Natural killer cell treated with Interleukin-12 subunit alpha and Interleukin-12 subunit beta and Interleukin-15 and Interleukin-18, amount 100 ng/mL, for 72 hours (primary cell): ENCODE measurements around the gene HDGFL2. TPM values are rescaled to one million over a fixed set of nuclear protein-coding genes. Genes with fewer than 3 reads are reported as not detected.

Experiments used
- ATAC-seq, 2 donors: fragments of 150-1000 bp; cut with Tn5 transposase in 1 of 2; sonication (Bioruptor Pico), chemical (Tn5 transposase) in 1 of 2; 2 replicates each; pipeline ENCODE4 v1.10.0; 2021
- DNase-seq: peaks from one replicate; pipeline ENCODE4 v3.0.0; 2022; ENCODE audit warnings: low spot score
- H3K27ac Mint-ChIP-seq, 2 donors: 1 replicate in 1 of 2; 2 replicates in 1 of 2; pipeline ENCODE4 v1.8.0; 2022; ENCODE audit warnings: mixed read lengths in 2 of 2, mild to moderate bottlenecking in 1 of 2, moderate library complexity in 1 of 2
- H3K27me3 Mint-ChIP-seq, 2 donors: 1 replicate in 1 of 2; 2 replicates in 1 of 2; pipeline ENCODE4 v1.8.0; 2022; ENCODE audit warnings: mixed read lengths in 2 of 2
- H3K36me3 Mint-ChIP-seq: one replicate; pipeline ENCODE4 v1.8.0; 2022; ENCODE audit warnings: mixed read lengths
- H3K4me1 Mint-ChIP-seq, 2 donors: 1 replicate in 1 of 2; 2 replicates in 1 of 2; pipeline ENCODE4 v1.8.0; 2022; ENCODE audit warnings: low read depth in 2 of 2, mixed read lengths in 2 of 2, mild to moderate bottlenecking in 1 of 2
- H3K4me3 Mint-ChIP-seq: one replicate; pipeline ENCODE4 v1.8.0; 2022; ENCODE audit warnings: mixed read lengths
- H3K9me3 Mint-ChIP-seq: 2 replicates; pipeline ENCODE4 v1.8.0; 2022; ENCODE audit warnings: mixed read lengths
- total RNA-seq, 2 donors: library from RNA; stranded (reverse); gene quantifications; one replicate each; pipeline ENCODE4 v1.2.3, GENCODE V29; 2022

HDGFL2 gene
- total RNA-seq, 2 donors from 2014 or later: 43.3 to 47.6 TPM

- Mint-ChIP-seq H3K4me1 (no peaks in the 10 kb centered on the region), H3K27me3 (no peaks in the 10 kb centered on the region), H3K4me3 (no peak overlapping the region), H3K9me3 (no peaks in the 10 kb centered on the region), H3K27ac (no peak overlapping the region), H3K36me3 (no peaks in the 10 kb centered on the region)
- ATAC-seq: no peak
- DNase-seq: no peak
Observed at GRCh38 chr19:4493104-4493928, 21.2 kb downstream of the HDGFL2 start.

GRCh38 chr19:4493929-4494690, 22.0 kb downstream of the HDGFL2 start:
- no peaks in the 10 kb centered on the region for H3K36me3 Mint-ChIP-seq
- no peak overlapping the region for H3K4me3 Mint-ChIP-seq
- no peaks in the 10 kb centered on the region for H3K9me3 Mint-ChIP-seq
- DNase-seq (no peak), ATAC-seq (no peak)
- H3K27ac Mint-ChIP-seq: no peak overlapping the region
- H3K4me1 Mint-ChIP-seq: no peaks in the 10 kb centered on the region
- no peaks in the 10 kb centered on the region for H3K27me3 Mint-ChIP-seq

DNA sequence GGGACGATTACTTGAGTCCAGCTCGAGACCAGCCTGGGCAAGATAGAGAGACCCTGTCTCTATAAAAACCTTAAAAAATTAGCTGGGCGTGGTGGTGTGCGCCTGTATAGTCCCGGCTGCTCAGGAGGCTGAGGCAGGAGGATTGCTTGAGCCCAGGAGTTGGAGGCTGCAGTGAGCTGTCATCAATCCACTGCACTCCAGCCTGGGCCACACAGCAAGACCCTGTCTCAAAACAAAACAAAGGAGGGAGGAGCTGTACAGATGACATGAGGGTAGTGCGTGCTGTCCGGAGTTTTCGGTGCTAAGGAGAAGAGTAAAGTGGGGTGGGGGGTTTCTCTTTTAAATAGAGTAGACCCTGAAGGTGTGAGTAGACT, 22.6 kb downstream of the HDGFL2 start:
- no peaks in the 10 kb centered on the region for H3K9me3 Mint-ChIP-seq
- no peaks in the 10 kb centered on the region for H3K4me1 Mint-ChIP-seq
- no peaks in the 10 kb centered on the region for H3K36me3 Mint-ChIP-seq

DNA sequence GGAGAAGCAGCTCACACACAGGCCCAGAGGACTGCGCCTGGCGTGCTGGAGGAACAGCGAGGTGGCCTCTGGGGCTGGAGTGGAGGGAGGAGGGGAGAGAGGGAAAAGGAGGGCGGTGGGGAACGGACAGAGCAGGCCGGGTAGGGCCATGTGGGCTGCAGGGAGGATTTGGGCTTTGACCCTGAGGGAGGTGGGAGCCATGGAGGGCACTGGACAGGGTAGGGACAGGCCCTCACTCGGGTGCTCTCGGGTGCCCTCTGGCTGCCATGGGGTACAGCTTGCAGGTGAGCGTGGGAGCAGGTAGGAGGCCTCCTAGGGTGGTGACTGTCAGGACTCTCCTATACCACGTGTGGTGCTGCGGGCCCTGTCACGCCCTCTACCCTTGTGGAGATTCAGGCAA, 23.4 kb downstream of the HDGFL2 start:
- H3K36me3 Mint-ChIP-seq: no peaks in the 10 kb centered on the region
- no peak overlapping the region for H3K4me3 Mint-ChIP-seq
- H3K27ac Mint-ChIP-seq: no peak overlapping the region
- no peaks in the 10 kb centered on the region for H3K27me3 Mint-ChIP-seq
- DNase-seq (no peak), ATAC-seq (peak; percentile 3 to 45)
- no peaks in the 10 kb centered on the region for H3K4me1 Mint-ChIP-seq
- H3K9me3 Mint-ChIP-seq: no peaks in the 10 kb centered on the region

More for the DNA sequence above, 22.6 kb downstream of the HDGFL2 start:
- ATAC-seq (no peak), DNase-seq (no peak)
- no peaks in the 10 kb centered on the region for H3K27me3 Mint-ChIP-seq
- no peak overlapping the region for H3K4me3 Mint-ChIP-seq
- no peak overlapping the region for H3K27ac Mint-ChIP-seq

DNA sequence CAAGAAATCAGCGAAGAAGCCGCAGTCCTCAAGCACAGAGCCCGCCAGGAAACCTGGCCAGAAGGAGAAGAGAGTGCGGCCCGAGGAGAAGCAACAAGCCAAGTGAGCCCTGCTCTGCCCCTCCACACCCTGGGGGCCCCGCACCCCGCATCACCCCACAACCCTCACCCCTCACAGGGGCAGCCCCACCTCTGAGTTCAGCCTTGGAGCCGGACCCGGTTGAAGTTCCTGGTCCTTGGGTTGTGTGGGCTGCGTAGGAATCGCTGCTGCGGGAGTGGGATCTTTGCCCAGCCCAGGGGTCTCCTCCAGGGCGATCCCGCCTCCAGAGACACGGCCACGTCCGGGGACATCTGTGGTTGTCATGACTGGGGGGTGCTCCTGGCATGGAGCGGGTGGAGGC, 24.2 kb downstream of the HDGFL2 start:
- no peak overlapping the region for H3K27ac Mint-ChIP-seq
- no peaks in the 10 kb centered on the region for H3K9me3 Mint-ChIP-seq
- H3K36me3 Mint-ChIP-seq: no peaks in the 10 kb centered on the region
- H3K4me1 Mint-ChIP-seq: no peaks in the 10 kb centered on the region
- DNase-seq: no peak
- H3K27me3 Mint-ChIP-seq: no peaks in the 10 kb centered on the region
- no peak for ATAC-seq
- no peak overlapping the region for H3K4me3 Mint-ChIP-seq

DNA sequence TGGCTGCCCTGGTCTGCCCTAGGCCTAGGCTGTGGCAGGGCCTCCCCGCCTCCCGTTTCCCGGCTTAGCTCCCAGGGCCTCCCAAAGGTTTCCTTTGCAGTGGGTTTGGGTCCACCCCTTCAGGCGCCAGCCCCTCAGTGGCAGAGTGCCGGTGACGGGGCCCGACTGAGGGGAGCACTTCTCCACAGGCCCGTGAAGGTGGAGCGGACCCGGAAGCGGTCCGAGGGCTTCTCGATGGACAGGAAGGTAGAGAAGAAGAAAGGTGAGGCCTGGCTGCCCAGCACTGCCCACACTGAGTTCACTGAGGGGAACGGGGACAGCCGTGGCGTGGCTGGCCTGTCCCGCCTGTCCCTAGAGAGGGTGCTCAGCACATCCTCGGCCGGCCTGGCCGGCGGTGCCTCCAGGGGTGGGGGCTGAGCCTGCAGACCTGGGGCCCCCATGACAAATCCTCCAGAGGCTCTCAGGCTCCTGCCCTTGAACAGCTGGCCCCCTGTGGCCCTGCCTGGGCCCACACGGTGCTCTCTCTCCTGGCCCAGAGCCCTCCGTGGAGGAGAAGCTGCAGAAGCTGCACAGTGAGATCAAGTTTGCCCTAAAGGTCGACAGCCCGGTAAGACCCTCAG, 25.8 kb downstream of the HDGFL2 start:
- Mint-ChIP-seq H3K4me1 (no peaks in the 10 kb centered on the region), H3K4me3 (no peak overlapping the region), H3K27ac (no peak overlapping the region), H3K27me3 (no peaks in the 10 kb centered on the region), H3K36me3 (no peaks in the 10 kb centered on the region), H3K9me3 (no peaks in the 10 kb centered on the region)
- ATAC-seq (no peak), DNase-seq (no peak)

DNA sequence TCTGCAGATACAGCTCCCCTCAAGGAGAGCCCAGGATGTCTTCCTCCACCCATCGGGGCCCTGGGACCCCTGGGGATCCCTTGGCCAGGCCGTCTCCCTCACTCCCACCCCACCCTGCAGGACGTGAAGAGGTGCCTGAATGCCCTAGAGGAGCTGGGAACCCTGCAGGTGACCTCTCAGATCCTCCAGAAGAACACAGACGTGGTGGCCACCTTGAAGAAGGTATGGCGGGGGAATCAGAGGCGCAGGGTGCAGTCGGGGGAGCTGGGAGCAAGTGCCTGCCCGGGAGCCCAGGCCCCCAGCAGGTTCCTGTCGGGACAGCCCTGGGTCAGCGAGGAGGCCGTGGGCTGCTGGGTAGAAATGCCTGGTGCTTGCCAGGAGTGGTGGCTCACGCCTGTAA, 26.6 kb downstream of the HDGFL2 start:
- no peak for ATAC-seq
- Mint-ChIP-seq H3K9me3 (no peaks in the 10 kb centered on the region), H3K4me1 (no peaks in the 10 kb centered on the region), H3K36me3 (no peaks in the 10 kb centered on the region), H3K4me3 (no peak overlapping the region), H3K27me3 (no peaks in the 10 kb centered on the region), H3K27ac (no peak overlapping the region)
- DNase-seq: no peak

- no peaks in the 10 kb centered on the region for H3K9me3 Mint-ChIP-seq
- no peaks in the 10 kb centered on the region for H3K36me3 Mint-ChIP-seq
- ATAC-seq: no peak
Observed at GRCh38 chr19:4499318-4499717, 27.2 kb downstream of the HDGFL2 start.

DNA sequence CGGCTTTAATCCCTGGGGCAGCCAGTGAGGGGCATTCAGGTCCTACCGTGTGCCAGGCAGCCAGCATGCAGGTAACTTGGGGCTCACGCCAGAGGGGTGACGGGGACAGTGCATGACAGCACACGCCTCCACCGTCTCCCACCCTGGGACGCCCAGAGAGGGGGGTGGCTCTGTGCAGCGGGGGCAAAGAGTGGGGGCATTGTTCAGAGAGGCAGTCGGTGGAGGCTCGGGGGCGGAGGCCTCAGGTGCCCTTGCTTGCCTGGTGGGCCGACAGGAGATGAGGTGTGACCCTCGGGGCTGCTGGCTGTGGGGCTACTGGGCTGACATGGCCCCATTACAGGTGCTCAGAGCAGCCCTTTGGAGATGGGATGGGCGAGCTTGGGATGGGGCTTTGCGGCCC, 27.8 kb downstream of the HDGFL2 start:
- Mint-ChIP-seq H3K27me3 (no peaks in the 10 kb centered on the region), H3K9me3 (no peaks in the 10 kb centered on the region), H3K27ac (no peak overlapping the region), H3K4me1 (no peaks in the 10 kb centered on the region), H3K4me3 (no peak overlapping the region), H3K36me3 (no peaks in the 10 kb centered on the region)
- no peak for ATAC-seq
- no peak for DNase-seq

More at GRCh38 chr19:4499318-4499717, 27.2 kb downstream of the HDGFL2 start:
- Mint-ChIP-seq H3K4me1 (no peaks in the 10 kb centered on the region), H3K4me3 (no peak overlapping the region), H3K27ac (no peak overlapping the region), H3K27me3 (no peaks in the 10 kb centered on the region)
- no peak for DNase-seq

DNA sequence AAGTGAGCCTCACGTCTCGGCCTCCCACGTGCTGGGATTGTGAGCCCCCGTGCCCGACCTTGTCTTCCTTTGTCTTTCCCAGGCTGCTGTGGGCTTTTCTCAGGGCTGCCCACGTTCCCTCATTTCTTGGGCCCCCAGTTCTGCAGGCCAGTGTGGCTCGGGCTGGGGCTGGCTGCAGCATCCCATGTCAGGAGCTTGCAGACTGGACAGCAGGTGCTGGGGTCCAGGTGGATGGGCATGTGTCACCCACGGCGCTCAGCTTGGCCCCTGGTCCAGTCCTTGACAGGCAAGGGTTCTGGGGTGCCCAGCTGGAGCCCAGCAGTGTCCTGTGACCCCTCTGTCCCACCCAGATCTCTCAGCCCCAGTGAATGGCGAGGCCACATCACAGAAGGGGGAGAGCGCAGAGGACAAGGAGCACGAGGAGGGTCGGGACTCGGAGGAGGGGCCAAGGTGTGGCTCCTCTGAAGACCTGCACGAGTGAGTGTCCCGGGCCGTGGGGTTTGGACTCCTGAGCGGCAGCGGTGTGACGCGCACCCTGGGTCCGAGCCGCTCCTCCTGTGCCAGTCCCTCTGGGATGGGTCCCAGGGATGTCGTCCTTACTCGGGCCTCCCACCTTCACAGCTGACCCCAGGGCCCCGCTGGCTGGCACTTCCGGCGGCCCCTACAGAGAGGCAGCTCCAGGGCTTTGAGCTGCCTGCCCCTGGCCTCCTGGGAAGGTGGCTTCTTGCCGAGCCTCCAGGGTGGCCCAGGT, 28.9 kb downstream of the HDGFL2 start:
- Mint-ChIP-seq H3K27ac (no peak overlapping the region), H3K4me1 (peaks cover under 1 to 5% of the 10 kb centered on the region in 2 donors), H3K9me3 (no peaks in the 10 kb centered on the region), H3K27me3 (no peaks in the 10 kb centered on the region), H3K36me3 (no peaks in the 10 kb centered on the region), H3K4me3 (no peak overlapping the region)
- DNase-seq (no peak), ATAC-seq (no peak)

GRCh38 chr19:4501691-4502090, 29.6 kb downstream of the HDGFL2 start:
- H3K4me1 Mint-ChIP-seq: peaks cover 7 to 12% of the 10 kb centered on the region in 2 donors
- no peaks in the 10 kb centered on the region for H3K36me3 Mint-ChIP-seq
- H3K9me3 Mint-ChIP-seq: no peaks in the 10 kb centered on the region
- DNase-seq (no peak), ATAC-seq (no peak)
- no peaks in the 10 kb centered on the region for H3K27me3 Mint-ChIP-seq
- H3K27ac Mint-ChIP-seq: no peak overlapping the region
- H3K4me3 Mint-ChIP-seq: no peak overlapping the region

GRCh38 chr19:4502282-4503131, 30.4 kb downstream of the HDGFL2 start:
- ATAC-seq: no peak
- Mint-ChIP-seq H3K9me3 (no peaks in the 10 kb centered on the region), H3K36me3 (no peaks in the 10 kb centered on the region), H3K27ac (no peak overlapping the region), H3K4me1 (peaks cover 8 to 13% of the 10 kb centered on the region in 2 donors), H3K27me3 (no peaks in the 10 kb centered on the region), H3K4me3 (no peak overlapping the region)
- DNase-seq: no peak
